Astrocyte of the cerebellum (primary cell): Measurements from ENCODE around the gene ASTN2.

Source experiments
- DNase-seq: peaks from one replicate; pipeline ENCODE4 v3.0.0-alpha.2; 2011; ENCODE audit warnings: low read depth
- H3K4me3 ChIP-seq: 2 replicates; pipeline ENCODE4 v1.5.1; 2011; ENCODE audit warnings: mild to moderate bottlenecking, low read depth, low read length, moderate library complexity
- in situ Hi-C: cut with HindIII; loops from 2 replicates; pipeline ENCODE4 v1.10.0; 2017; ENCODE audit warnings: low sequenced_read_pairs
- TF ChIP-seq, protein P1 (sequence below): IDR thresholded peaks from 2 replicates; pipeline ENCODE4 v1.5.1; 2012; ENCODE audit warnings: low read length, low read depth, moderate library complexity, mild to moderate bottlenecking; ENCODE audit errors: missing control alignments

Gene ASTN2

DNA sequence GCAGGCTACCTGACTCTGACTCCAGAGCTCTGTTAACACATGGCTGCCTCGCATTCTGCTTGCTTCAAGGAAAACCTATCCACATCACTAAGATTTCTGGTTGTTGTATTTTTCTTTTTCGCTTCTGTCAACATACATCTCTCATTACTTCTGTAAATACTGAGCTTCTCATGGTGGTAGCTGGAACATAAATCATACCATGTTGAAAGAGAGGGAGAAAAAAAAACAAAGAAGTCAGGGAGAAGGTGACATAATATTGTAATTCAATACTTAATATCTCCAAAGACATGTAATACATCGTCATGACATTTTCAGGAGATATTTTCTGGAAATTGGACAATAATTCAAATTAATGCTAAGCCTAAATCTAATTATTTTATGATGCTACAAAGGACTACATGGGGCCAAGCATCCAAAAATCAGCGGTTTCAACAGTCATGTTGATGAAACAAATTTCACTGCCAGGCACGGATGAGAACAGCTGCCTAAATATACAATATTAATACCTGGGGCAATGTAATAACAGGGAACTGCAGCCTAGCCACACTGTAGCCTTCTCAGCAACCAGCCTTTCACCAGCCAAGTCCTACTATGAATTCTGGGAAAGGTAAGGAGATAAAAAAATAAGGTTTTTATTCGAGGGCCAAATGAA lies 395.8 kb downstream of the ASTN2 start:
- no peak overlapping the region for H3K4me3 ChIP-seq
- in situ Hi-C loops = no loop called here
- DNase-seq = no peak
- TF ChIP-seq, protein P1, sequence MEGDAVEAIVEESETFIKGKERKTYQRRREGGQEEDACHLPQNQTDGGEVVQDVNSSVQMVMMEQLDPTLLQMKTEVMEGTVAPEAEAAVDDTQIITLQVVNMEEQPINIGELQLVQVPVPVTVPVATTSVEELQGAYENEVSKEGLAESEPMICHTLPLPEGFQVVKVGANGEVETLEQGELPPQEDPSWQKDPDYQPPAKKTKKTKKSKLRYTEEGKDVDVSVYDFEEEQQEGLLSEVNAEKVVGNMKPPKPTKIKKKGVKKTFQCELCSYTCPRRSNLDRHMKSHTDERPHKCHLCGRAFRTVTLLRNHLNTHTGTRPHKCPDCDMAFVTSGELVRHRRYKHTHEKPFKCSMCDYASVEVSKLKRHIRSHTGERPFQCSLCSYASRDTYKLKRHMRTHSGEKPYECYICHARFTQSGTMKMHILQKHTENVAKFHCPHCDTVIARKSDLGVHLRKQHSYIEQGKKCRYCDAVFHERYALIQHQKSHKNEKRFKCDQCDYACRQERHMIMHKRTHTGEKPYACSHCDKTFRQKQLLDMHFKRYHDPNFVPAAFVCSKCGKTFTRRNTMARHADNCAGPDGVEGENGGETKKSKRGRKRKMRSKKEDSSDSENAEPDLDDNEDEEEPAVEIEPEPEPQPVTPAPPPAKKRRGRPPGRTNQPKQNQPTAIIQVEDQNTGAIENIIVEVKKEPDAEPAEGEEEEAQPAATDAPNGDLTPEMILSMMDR = no peak

DNA sequence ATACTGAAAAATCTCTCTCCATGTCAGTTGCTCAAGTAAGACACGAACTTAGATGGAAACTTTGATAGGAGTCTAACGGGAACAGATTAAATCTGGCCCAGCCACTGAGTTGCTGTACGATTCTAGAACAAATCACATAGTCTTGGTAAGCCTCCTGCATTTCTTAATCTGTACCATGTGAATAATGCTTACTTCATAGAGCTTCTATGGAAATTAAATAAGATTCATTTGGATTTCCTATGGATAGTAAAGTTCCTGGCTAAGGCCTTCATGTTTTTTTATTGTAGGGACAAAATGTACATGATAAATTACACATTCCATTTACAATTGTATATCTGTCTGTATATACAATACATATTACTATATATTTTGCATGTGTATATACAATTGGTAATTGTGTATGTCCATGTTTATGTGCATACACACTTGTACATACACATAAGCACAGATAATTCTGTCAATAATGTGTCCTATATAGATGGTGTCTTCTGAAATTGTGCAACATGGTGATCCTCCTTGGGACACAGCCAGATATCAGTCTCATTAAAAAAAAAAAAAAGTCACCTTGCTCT lies 397.4 kb downstream of the ASTN2 start:
- H3K4me3 ChIP-seq = no peak overlapping the region
- no peak for DNase-seq
- in situ Hi-C loops = no loop called here
- TF ChIP-seq, protein P1 = no peak

DNA sequence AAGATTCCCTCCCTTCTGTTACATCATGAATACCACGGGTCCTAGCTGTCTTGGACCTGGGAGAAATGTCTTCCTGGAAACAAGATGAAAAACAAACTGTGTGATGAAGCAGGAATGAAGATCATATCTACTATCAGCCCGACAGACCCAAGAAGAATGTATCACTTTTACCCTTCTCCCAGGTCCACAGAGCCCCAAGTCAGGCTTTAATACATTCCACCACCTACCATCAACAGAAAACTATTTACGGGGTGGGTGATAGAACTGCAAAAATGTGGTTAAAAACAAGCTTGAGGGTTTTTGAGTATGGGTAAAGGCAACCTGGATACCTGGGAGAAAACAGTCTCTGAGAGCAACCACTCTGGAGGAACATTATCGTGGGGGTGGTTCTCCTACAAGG lies 400.8 kb downstream of the ASTN2 start:
- in situ Hi-C loops = no loop called here
- no peak overlapping the region for H3K4me3 ChIP-seq
- no peak for DNase-seq
- TF ChIP-seq, protein P1 = no peak

DNA sequence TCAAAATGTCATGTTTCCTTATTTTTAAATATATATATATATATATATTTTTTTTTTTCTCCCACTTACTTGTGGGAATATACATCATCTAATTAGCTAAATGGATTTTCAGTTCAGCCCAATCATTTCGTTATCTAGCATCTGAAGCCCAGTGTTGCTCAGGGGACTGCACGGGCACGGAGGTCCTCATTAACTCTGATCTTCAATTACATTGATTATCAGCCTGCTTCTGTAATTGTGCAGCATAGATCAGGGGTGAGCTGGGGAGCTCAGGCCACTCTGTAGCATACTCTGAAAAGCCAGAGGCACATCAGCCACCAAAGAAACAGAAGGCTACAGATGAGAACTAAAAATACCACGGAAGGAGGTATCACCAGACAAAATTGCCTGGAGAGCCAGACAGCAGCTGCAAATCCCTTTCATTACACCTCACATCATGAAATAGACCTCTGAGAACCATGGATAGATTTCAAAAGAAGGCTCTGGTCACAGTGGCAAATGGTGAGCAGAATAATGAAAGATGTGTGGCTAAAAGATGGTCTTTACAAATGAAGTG lies 401.3 kb downstream of the ASTN2 start:
- in situ Hi-C loops = no loop called here
- H3K4me3 ChIP-seq = no peak overlapping the region
- no peak for DNase-seq
- TF ChIP-seq, protein P1 = no peak

DNA sequence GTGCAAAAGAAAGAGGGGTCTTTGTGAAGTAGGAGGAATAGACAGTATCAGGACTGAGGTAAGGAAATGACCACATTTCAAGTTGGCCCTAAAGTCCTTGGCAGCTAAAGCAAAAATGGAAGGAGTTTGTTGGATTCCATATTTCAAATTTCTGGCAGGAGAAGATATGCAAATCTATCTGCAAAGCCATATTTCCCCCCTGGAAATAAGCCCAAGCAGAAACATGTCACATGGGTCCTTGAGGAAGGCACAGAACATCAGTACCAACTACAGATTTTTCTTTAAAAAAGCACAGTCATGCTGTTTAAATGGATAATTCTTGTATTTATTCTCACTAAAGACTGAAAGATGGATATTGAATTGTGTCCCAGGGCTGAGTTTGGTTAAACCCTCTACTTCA lies 404.8 kb downstream of the ASTN2 start:
- DNase-seq = no peak
- H3K4me3 ChIP-seq = no peak overlapping the region
- TF ChIP-seq, protein P1 = no peak
- in situ Hi-C loops = no loop called here

DNA sequence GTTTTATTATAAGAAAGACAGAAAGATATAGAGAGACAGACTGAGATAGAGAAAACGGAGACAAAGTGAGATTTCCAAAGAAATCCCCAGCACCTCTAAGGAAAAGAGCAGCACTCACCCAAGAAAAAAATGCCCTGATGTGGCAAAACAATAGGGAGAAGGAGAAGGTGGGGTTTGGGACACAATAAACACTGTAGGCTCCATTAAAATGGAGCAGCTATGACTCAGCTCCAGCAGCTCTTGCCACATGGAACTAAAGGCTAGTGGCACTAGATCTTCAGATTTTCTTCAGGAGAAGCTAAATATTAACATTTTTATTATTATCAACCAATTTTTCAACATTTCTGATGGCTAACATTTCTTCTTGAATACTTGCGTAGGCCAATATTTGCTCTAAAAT lies 406.0 kb downstream of the ASTN2 start:
- TF ChIP-seq, protein P1 = no peak
- DNase-seq = no peak
- in situ Hi-C loops = loop anchor here (5.0 kb wide), 1 partner anchor 43 kb away; no protein-coding TSS in a partner anchor
- H3K4me3 ChIP-seq = no peak overlapping the region
